IPS DF 4.7 (cell line): ENCODE measurements around the gene THUMPD2.
"Not testable (repeated sequence)": the region's sequence is repeated elsewhere in the genome, so short reads cannot be mapped to it uniquely, and the experiment has no call there.

ENCODE experiments used
- DNase-seq: peaks from one replicate; pipeline ENCODE4 v3.0.0-alpha.2; 2013; ENCODE audit warnings: low spot score; ENCODE audit errors: extremely low read depth

The THUMPD2 gene

GRCh38 chr2:39778775-39779340 is at the start of gene THUMPD2:
Gene THUMPD2, minus strand, starts transcription at chr2:39779258. Its CDS starts 19 bp downstream, at chr2:39779239.
- no peak for DNase-seq

GRCh38 chr2:39821871-39822270 is 42.8 kb upstream of the THUMPD2 start:
- no peak for DNase-seq

- DNase-seq = no peak
Observed at GRCh38 chr2:39816845-39817244, 37.8 kb upstream of the THUMPD2 start.

- DNase-seq = no peak
Observed at GRCh38 chr2:39816428-39816827, 37.4 kb upstream of the THUMPD2 start.

- no peak for DNase-seq
Observed at GRCh38 chr2:39805936-39806608, 27.0 kb upstream of the THUMPD2 start.

- no peak for DNase-seq
Observed at GRCh38 chr2:39803839-39804238, 24.8 kb upstream of the THUMPD2 start.

GRCh38 chr2:39800752-39801151 is 21.7 kb upstream of the THUMPD2 start:
- no peak for DNase-seq

GRCh38 chr2:39796134-39796533 is 17.1 kb upstream of the THUMPD2 start:
- DNase-seq = no peak

GRCh38 chr2:39790216-39790818 is 11.3 kb upstream of the THUMPD2 start:
- DNase-seq = not testable (repeated sequence)

- DNase-seq = no peak
Observed at GRCh38 chr2:39787950-39788349, 8.9 kb upstream of the THUMPD2 start.

GRCh38 chr2:39786761-39787522 is 7.9 kb upstream of the THUMPD2 start:
- DNase-seq = no peak

- no peak for DNase-seq
Observed at GRCh38 chr2:39782591-39782990, 3.5 kb upstream of the THUMPD2 start.

GRCh38 chr2:39781697-39782096 is 2.6 kb upstream of the THUMPD2 start:
- no peak for DNase-seq

- no peak for DNase-seq
Observed at GRCh38 chr2:39780825-39781600, 2.0 kb upstream of the THUMPD2 start.

- DNase-seq = no peak
Observed at GRCh38 chr2:39779927-39780326, 869 bp upstream of the THUMPD2 start.

GRCh38 chr2:39779341-39779851 is 338 bp upstream of the THUMPD2 start:
- DNase-seq = no peak

GRCh38 chr2:39778233-39778632 is 825 bp downstream of the THUMPD2 start:
- DNase-seq = no peak

GRCh38 chr2:39772812-39773152 is 6.3 kb downstream of the THUMPD2 start:
- DNase-seq = no peak

- no peak for DNase-seq
Observed at GRCh38 chr2:39772086-39772811, 6.8 kb downstream of the THUMPD2 start.

GRCh38 chr2:39762448-39762847 is 16.6 kb downstream of the THUMPD2 start:
- no peak for DNase-seq

- no peak for DNase-seq
Observed at GRCh38 chr2:39757156-39757555, 21.9 kb downstream of the THUMPD2 start.
